K562 (cell line): ENCODE measurements around the gene NFATC4. TPM values are rescaled to one million over a fixed set of nuclear protein-coding genes. Genes with fewer than 3 reads are reported as not detected.

Experiments used
- ATAC-seq: fragments of 200-7000 bp; cut with Tn5 transposase; 3 replicates; pipeline ENCODE4 v1.9.1; 2020; ENCODE audit warnings: moderate library complexity
- BruUV-seq: library from RNA; stranded (reverse); fragments of 400-500 nt; replicated peaks from 2 replicates; lab custom pipeline; 2021; lab: Mats Ljungman, UMichigan
- CTCF ChIA-PET: fragments of 300-600 bp; formaldehyde crosslinking; extraction: SDS; loops from one replicate; lab custom pipeline; 2021; ENCODE audit warnings: low intra/inter-chr PET ratio; lab: Yijun Ruan, JAX
- POLR2A ChIA-PET: fragments of 300-600, 350-650 bp; sonication (Branson Sonifier 250); formaldehyde crosslinking; extraction: SDS; loops from one replicate; lab custom pipeline; 2021; ENCODE audit warnings: antibody characterized with exemption, inconsistent platforms; lab: Yijun Ruan, JAX
- DNase-seq, 4 experiments: peaks; one replicate each; pipeline versions ENCODE4 v3.0.0 to v3.0.0-alpha.2; 2011 to 2018; ENCODE audit warnings: low spot score in 3 of 4, mixed read lengths in 3 of 4; ENCODE audit errors: extremely low read depth in 1 of 4
- FAIRE-seq: peaks from 2 replicates; lab custom pipeline; 2011; peaks lifted over from hg19 to GRCh38; lab: Jason Lieb, UNC
- H2AFZ ChIP-seq: 2 replicates; pipeline ENCODE4 v1.6.0; 2011; ENCODE audit warnings: low read depth, low read length, control low read depth, inconsistent platforms
- H3K27ac ChIP-seq: fragments of 200-600 bp; 3 replicates; pipeline ENCODE4 v1.8.0; 2011; ENCODE audit warnings: low read depth, mild to moderate bottlenecking, control low read depth, inconsistent platforms, low read length, moderate library complexity, mixed read lengths; ENCODE audit errors: extremely low read depth
- H3K27me3 ChIP-seq, 2 experiments: fragments of 300-600 bp in 1 of 2; 2 replicates in 1 of 2; 3 replicates in 1 of 2; pipeline versions ENCODE4 v1.6.0 to v1.8.0; 2011; ENCODE audit warnings: inconsistent platforms in 2 of 2, low read length in 2 of 2, mild to moderate bottlenecking in 1 of 2, mixed read lengths in 1 of 2, moderate library complexity in 1 of 2; ENCODE audit not compliant: control insufficient read depth in 2 of 2, insufficient read depth in 2 of 2
- H3K36me3 ChIP-seq: fragments of 300-600 bp; 3 replicates; pipeline ENCODE4 v1.8.0; 2011; ENCODE audit warnings: mild to moderate bottlenecking, low read length, inconsistent platforms; ENCODE audit not compliant: control insufficient read depth, insufficient read depth
- H3K4me1 ChIP-seq, 2 experiments: fragments of 200-600 bp in 1 of 2; replicated peaks in 1 of 2; 2 replicates in 1 of 2; 3 replicates in 1 of 2; pipeline versions ENCODE4 v1.5.1 to v1.8.0; 2011; ENCODE audit warnings: inconsistent platforms in 2 of 2, low read length in 2 of 2, mild to moderate bottlenecking in 1 of 2, mixed read lengths in 1 of 2, moderate library complexity in 1 of 2; ENCODE audit not compliant: control insufficient read depth in 2 of 2, insufficient read depth in 2 of 2
- H3K4me2 ChIP-seq: 2 replicates; pipeline ENCODE4 v1.6.1; 2011; ENCODE audit warnings: low read length, control low read depth, inconsistent platforms, mixed read lengths; ENCODE audit not compliant: insufficient read depth
- H3K4me3 ChIP-seq: fragments of 200-600 bp; sonication (generic), shearing (Covaris generic); 2 replicates; pipeline ENCODE4 v1.5.1; 2016; ENCODE audit warnings: control low read depth, inconsistent platforms
- H3K79me2 ChIP-seq: fragments of 200-600 bp; 3 replicates; pipeline ENCODE4 v1.8.0; 2011; ENCODE audit warnings: low read length, inconsistent platforms; ENCODE audit not compliant: control insufficient read depth, insufficient read depth
- H3K9ac ChIP-seq, 2 experiments: 2 replicates each; pipeline versions ENCODE4 v1.6.0 to v1.6.1; 2011; ENCODE audit warnings: low read depth in 2 of 2, low read length in 2 of 2, control low read depth in 1 of 2, inconsistent platforms in 1 of 2, mild to moderate bottlenecking in 1 of 2, mixed read lengths in 1 of 2; ENCODE audit not compliant: insufficient read depth in 1 of 2
- H3K9me1 ChIP-seq: one replicate; pipeline ENCODE4 v1.6.0; 2011; ENCODE audit warnings: inconsistent platforms, mild to moderate bottlenecking, low read length, moderate library complexity; ENCODE audit not compliant: control insufficient read depth, insufficient read depth
- H3K9me3 ChIP-seq: replicated peaks from 2 replicates; pipeline ENCODE4 v1.5.1; 2011; ENCODE audit warnings: low read depth, low read length, inconsistent platforms; ENCODE audit not compliant: control insufficient read depth, insufficient read depth
- H4K20me1 ChIP-seq: replicated peaks from 2 replicates; pipeline ENCODE4 v1.6.1; 2011; ENCODE audit warnings: low read length, inconsistent platforms, mixed read lengths; ENCODE audit not compliant: control insufficient read depth, insufficient read depth
- ARID2 ChIP-seq: fragments of 450-650 bp; IDR thresholded peaks from 2 replicates; pipeline ENCODE4 v1.6.1; 2017; ENCODE audit warnings: antibody characterized with exemption, mild to moderate bottlenecking
- FOXA3 ChIP-seq, 2 experiments: fragments of 450-650 bp in 1 of 2; sonication (generic) in 1 of 2; formaldehyde crosslinking; IDR thresholded peaks in 1 of 2; conservative IDR thresholded peaks in 1 of 2; 2 replicates each; pipeline versions ENCODE4 v1.4.0 to v1.8.0; 2020 to 2022; ENCODE audit warnings: mild to moderate bottlenecking in 2 of 2, missing genetic modification reagents in 1 of 2
- HCFC1 ChIP-seq: IDR thresholded peaks from 2 replicates; pipeline ENCODE4 v1.6.1; 2012; ENCODE audit warnings: low read depth, low read length, improper control_type of control experiment
- HDAC8 ChIP-seq: fragments of 450-650 bp; IDR thresholded peaks from 2 replicates; pipeline ENCODE4 v1.6.1; 2016; ENCODE audit warnings: mild to moderate bottlenecking, missing genetic modification characterization, moderate library complexity, missing compliant biosample characterization
- PRDM10 ChIP-seq: fragments of 450-650 bp; IDR thresholded peaks from 2 replicates; pipeline ENCODE4 v1.6.1; 2018; ENCODE audit not compliant: partially characterized antibody
- SFPQ ChIP-seq: fragments of 200-400 bp; formaldehyde crosslinking; IDR thresholded peaks from 2 replicates; pipeline ENCODE4 v1.6.1; 2017; ENCODE audit warnings: mild to moderate bottlenecking, low read depth, low read length, moderate library complexity
- SMAD3 ChIP-seq: fragments of 450-650 bp; formaldehyde crosslinking; conservative IDR thresholded peaks from 2 replicates; pipeline ENCODE4 v1.4.0; 2020; ENCODE audit warnings: mild to moderate bottlenecking
- TAF15 ChIP-seq: fragments of 200-400 bp; formaldehyde crosslinking; IDR thresholded peaks from 2 replicates; pipeline ENCODE4 v1.6.1; 2017; ENCODE audit warnings: mild to moderate bottlenecking, low read depth, low read length, moderate library complexity
- TEAD4 ChIP-seq, 2 experiments: sonication (generic) in 1 of 2; formaldehyde crosslinking in 1 of 2; IDR thresholded peaks; 2 replicates each; pipeline versions ENCODE4 v1.6.1 to v1.8.0; 2012 to 2022; ENCODE audit warnings: borderline replicate concordance in 1 of 2, inconsistent platforms in 1 of 2, low read length in 1 of 2, mild to moderate bottlenecking in 1 of 2, missing genetic modification reagents in 1 of 2
- ZNF316 ChIP-seq: fragments of 450-650 bp; IDR thresholded peaks from 2 replicates; pipeline ENCODE4 v1.6.1; 2016
- WGBS: fragments of 100-300 bp; shearing (Covaris generic); methylation state at CpG from one replicate; pipeline ENCODE4 v1.1.6; 2016; ENCODE audit warnings: low coverage, mixed read lengths; ENCODE audit not compliant: insufficient coverage; ENCODE audit errors: missing lambda C conversion rate; 5-methylcytosine and 5-hydroxymethylcytosine counted together
- in situ Hi-C: fragments of 300-500 bp; cut with MboI; formaldehyde crosslinking; loops from 4 replicates; pipeline ENCODE4 v1.15.0; 2018; ENCODE audit warnings: inconsistent platforms, mixed read lengths
- intact Hi-C: fragments of 100-400 bp; cut with micrococcal nuclease; formaldehyde crosslinking; loops from 2 replicates; pipeline ENCODE4 v1.14.2; 2022
- polyA plus RNA-seq, 8 experiments: library from polyadenylated mRNA; depleted of rRNA in 4 of 8; stranded (reverse) in 5 of 8; unstranded in 3 of 8; fragments of >200 nt; fragmentation: Nextera tagmentation in 2 of 8; fragmentation: Illumina TruSeq in 1 of 8; extraction: Ambion mirVana in 2 of 8; extraction: Trizol in 1 of 8; gene quantifications; 2 replicates each; pipeline versions ENCODE4 v1.2.1 to v1.2.3, GENCODE V29; 2011 to 2014; ENCODE audit warnings: inconsistent platforms in 1 of 8, missing spikeins in 1 of 8
- total RNA-seq, 7 experiments: library from RNA; depleted of rRNA in 6 of 7; stranded (reverse); fragments of >200 nt in 6 of 7; fragmentation: Illumina TruSeq in 2 of 7; extraction: Trizol in 2 of 7; gene quantifications; 2 replicates each; pipeline versions ENCODE4 v1.2.1 to v1.2.3, GENCODE V29; 2011 to 2021; ENCODE audit warnings: low replicate concordance in 1 of 7
- TF ChIP-seq, protein P1 (sequence below): fragments of 250-450 bp; sonication (Bioruptor Pico); IDR thresholded peaks from 2 replicates; pipeline ENCODE4 v1.9.0; 2021; ENCODE audit warnings: mild to moderate bottlenecking, inconsistent platforms
- TF ChIP-seq, protein P2 (sequence below): fragments of 250-450 bp; sonication (Bioruptor Pico); IDR thresholded peaks from 2 replicates; pipeline ENCODE4 v1.4.0; 2020; ENCODE audit warnings: borderline replicate concordance

The NFATC4 gene
- total and polyA plus RNA-seq, 9 of the 15 experiments (the other 6 are each of a cell fraction or from before 2014, with no cell fraction given), result 0.25 to 3.8 (median 0.78) TPM; not detected in 1

- H3K9me1 ChIP-seq, result no peaks in the 10 kb centered on the region
- FAIRE-seq (no peak), DNase-seq (no peak), ATAC-seq (no peak)
- no peaks in the 10 kb centered on the region for H3K36me3 ChIP-seq
- no peak overlapping the region for H3K4me2 ChIP-seq
- in situ Hi-C loops (loop anchor here (25.0 kb wide), 1 partner anchor 350 kb away; no protein-coding TSS in a partner anchor), intact Hi-C loops (no loop called here)
- H3K27me3 ChIP-seq, result peaks cover 0 to 9% of the 10 kb centered on the region in 2 experiments; a peak in 1 of 5 replicates
- no peak overlapping the region for H3K9ac ChIP-seq
- ChIA-PET CTCF (no interaction called here), POLR2A (interaction anchor here (0.8 to 1.5 kb wide), 4 partner anchors 75 to 103 kb away, joined by 4 to 7 read pairs (median 6); partner anchors contain the start of genes KHNYN and TGM1)
- H4K20me1 ChIP-seq, result no peaks in the 10 kb centered on the region
- BruUV-seq, result no TSS peak
- 35% methylated on average over 8 of the region's 8 CpGs for WGBS
- H3K4me1 ChIP-seq, result peaks cover 1 to 30% of the 10 kb centered on the region in 2 experiments; a peak in 4 of 5 replicates
- no peak overlapping the region for H3K4me3 ChIP-seq
- H3K27ac ChIP-seq, result no peak overlapping the region
- H3K9me3 ChIP-seq, result no peaks in the 10 kb centered on the region
- no peak overlapping the region for H2AFZ ChIP-seq
- no peaks in the 10 kb centered on the region for H3K79me2 ChIP-seq
- TF ChIP-seq SFPQ (no peak), ARID2 (no peak), FOXA3 (CRISPR knock-in tag; conservative IDR thresholded peaks at IDR 0.05 in 1 of 2, IDR thresholded peaks at IDR 0.05 in 1 of 2) (no peak), TAF15 (no peak), TEAD4 (IDR thresholded peaks at IDR 0.05; ENCODE audit: low read length) (no peak), TEAD4 (CRISPR knock-in tag; IDR thresholded peaks at IDR 0.05; ENCODE audit: borderline replicate concordance) (no peak), HDAC8 (tag) (no peak), HCFC1 (no peak), PRDM10 (no peak), SMAD3 (CRISPR knock-in tag) (no peak), ZNF316 (no peak)
- TF ChIP-seq, protein P1, sequence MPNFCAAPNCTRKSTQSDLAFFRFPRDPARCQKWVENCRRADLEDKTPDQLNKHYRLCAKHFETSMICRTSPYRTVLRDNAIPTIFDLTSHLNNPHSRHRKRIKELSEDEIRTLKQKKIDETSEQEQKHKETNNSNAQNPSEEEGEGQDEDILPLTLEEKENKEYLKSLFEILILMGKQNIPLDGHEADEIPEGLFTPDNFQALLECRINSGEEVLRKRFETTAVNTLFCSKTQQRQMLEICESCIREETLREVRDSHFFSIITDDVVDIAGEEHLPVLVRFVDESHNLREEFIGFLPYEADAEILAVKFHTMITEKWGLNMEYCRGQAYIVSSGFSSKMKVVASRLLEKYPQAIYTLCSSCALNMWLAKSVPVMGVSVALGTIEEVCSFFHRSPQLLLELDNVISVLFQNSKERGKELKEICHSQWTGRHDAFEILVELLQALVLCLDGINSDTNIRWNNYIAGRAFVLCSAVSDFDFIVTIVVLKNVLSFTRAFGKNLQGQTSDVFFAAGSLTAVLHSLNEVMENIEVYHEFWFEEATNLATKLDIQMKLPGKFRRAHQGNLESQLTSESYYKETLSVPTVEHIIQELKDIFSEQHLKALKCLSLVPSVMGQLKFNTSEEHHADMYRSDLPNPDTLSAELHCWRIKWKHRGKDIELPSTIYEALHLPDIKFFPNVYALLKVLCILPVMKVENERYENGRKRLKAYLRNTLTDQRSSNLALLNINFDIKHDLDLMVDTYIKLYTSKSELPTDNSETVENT, result no peak
- TF ChIP-seq, protein P2, sequence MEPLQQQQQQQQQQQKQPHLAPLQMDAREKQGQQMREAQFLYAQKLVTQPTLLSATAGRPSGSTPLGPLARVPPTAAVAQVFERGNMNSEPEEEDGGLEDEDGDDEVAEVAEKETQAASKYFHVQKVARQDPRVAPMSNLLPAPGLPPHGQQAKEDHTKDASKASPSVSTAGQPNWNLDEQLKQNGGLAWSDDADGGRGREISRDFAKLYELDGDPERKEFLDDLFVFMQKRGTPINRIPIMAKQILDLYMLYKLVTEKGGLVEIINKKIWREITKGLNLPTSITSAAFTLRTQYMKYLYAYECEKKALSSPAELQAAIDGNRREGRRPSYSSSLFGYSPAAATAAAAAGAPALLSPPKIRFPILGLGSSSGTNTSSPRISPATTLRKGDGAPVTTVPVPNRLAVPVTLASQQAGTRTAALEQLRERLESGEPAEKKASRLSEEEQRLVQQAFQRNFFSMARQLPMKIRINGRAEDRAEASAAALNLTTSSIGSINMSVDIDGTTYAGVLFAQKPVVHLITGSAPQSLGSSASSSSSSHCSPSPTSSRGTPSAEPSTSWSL (CRISPR knock-in tag), result no peak
These were observed 30.2 kb upstream of the NFATC4 start for GRCh38 chr14:24337824-24338175.
